GM04503 (cell line): ENCODE measurements around the gene CYP4X1.
"Not testable (repeated sequence)": the region's sequence is repeated elsewhere in the genome, so short reads cannot be mapped to it uniquely, and the experiment has no call there.

Source experiments
- DNase-seq: peaks from one replicate; pipeline ENCODE4 v3.0.0-alpha.2; 2012; ENCODE audit warnings: low read depth

CYP4X1 gene, protein sequence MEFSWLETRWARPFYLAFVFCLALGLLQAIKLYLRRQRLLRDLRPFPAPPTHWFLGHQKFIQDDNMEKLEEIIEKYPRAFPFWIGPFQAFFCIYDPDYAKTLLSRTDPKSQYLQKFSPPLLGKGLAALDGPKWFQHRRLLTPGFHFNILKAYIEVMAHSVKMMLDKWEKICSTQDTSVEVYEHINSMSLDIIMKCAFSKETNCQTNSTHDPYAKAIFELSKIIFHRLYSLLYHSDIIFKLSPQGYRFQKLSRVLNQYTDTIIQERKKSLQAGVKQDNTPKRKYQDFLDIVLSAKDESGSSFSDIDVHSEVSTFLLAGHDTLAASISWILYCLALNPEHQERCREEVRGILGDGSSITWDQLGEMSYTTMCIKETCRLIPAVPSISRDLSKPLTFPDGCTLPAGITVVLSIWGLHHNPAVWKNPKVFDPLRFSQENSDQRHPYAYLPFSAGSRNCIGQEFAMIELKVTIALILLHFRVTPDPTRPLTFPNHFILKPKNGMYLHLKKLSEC

DNA sequence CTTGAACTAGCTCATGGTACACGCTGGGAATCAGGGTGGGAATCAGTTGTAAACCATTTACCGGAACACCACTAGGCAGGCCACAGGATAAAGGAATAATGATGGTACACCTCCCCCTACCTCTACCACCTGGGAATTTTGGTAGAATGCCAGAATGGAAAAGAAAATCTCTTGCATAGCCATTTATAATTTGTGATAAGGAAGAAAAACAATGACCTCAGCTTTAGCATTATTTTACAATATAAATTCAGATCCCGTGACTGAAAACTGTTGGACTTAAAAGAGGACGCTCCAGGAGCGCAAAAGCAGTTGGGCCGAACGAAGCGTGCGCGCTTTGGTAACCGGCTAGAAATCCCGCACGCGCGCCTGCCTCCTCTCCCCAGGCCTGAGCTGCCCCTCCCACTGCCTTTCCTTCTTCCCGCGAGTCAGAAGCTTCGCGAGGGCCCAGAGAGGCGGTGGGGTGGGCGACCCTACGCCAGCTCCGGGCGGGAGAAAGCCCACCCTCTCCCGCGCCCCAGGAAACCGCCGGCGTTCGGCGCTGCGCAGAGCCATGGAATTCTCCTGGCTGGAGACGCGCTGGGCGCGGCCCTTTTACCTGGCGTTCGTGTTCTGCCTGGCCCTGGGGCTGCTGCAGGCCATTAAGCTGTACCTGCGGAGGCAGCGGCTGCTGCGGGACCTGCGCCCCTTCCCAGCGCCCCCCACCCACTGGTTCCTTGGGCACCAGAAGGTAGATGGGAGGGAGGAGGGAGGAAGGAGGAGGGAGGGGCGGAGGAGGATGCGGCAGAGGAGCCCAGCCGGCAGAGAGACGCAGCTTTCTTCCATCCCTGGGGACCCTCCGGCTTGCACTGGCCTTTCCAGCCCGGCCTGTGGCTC, at the start of gene CYP4X1:
Gene CYP4X1, plus strand, starts transcription at position 402 of the 873 bp plus-strand sequence. Its CDS starts 149 bp downstream, at position 551.
- DNase-seq: no peak

DNA sequence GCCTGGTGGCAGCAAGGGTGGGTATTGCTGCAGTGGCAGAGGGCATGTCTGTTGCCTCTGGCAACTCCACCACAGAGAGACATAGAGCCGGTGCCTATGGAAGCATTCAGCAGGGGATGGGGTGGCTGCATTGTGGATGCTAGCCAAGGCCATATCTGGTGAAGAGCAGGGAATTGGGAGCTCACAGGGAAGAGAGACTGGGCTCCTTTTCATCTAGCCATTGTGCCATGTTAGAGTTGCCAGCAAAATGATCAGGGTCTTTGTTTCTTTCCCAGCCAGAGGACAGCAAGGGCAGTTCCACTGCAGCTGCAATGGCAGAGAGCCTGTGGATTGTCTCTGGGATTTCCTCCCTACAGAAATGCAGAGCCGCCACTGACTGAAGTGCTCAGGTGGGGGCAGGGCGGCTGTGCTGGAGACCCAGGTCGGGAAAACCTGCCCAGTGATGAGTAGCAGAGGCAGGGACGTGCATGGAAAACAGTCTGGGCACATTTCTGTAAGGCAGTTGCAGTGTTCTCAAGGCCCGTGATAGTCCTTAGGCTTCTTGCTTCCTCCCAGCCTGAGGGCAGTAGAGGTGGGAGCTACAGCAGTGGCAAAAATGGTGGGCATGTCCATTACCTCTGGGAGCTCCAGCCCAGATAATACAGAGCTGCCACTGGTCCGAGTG, 40.2 kb upstream of the CYP4X1 start:
- DNase-seq: no peak

DNA sequence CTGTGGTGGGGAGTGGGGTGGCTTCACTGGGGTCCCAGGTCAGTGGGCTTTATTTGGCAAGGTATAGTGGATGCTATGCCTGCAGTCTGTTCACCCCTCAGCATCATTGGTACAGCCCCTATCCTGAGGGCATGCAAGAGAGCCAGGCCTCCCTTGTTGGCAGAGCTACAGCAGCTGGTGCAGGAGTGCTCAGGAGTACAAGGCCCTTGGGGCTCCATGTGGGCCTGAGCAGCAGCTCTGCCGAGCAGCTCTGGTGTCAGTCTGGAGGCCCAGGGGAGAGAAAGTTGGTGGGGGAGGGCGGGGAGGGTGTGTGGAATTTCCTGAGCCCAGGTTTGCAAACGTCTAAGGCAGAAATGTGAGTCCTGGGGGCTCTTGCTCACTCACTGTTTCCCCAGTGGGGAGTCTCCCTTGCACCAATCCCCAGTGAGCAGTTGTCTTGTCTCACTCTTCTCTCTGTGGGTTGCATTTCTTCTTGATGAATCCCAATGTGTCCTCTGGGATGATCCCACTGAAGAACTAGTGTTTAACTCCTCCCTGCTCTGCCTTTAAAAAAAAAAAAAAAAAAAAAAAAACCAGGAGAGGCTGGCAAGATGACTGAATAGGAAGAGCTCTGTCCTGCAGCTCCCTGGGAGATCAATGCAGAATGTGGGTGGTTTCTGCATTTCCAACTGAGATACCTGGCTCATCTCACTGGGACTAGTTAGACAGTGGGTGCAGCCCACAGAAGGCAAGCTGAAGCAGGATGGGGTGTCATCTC, 39.5 kb upstream of the CYP4X1 start:
- DNase-seq: no peak

DNA sequence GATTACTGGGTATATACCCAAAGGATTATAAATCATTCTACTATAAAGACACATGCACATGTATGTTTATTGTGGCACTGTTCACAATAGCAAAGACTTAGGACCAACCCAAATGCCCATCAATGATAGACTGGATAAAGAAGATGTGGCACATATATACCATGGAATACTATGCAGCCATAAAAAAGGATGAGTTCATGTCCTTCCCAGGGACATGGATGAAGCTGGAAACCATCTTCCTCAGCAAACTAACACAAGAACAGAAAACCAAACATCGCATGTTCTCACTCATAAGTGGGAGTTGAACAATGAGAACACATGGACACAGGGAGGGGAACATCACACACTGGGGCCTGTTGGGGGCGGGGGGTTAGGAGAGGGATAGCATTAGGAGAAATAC, 32.9 kb upstream of the CYP4X1 start:
- not testable (repeated sequence) for DNase-seq

DNA sequence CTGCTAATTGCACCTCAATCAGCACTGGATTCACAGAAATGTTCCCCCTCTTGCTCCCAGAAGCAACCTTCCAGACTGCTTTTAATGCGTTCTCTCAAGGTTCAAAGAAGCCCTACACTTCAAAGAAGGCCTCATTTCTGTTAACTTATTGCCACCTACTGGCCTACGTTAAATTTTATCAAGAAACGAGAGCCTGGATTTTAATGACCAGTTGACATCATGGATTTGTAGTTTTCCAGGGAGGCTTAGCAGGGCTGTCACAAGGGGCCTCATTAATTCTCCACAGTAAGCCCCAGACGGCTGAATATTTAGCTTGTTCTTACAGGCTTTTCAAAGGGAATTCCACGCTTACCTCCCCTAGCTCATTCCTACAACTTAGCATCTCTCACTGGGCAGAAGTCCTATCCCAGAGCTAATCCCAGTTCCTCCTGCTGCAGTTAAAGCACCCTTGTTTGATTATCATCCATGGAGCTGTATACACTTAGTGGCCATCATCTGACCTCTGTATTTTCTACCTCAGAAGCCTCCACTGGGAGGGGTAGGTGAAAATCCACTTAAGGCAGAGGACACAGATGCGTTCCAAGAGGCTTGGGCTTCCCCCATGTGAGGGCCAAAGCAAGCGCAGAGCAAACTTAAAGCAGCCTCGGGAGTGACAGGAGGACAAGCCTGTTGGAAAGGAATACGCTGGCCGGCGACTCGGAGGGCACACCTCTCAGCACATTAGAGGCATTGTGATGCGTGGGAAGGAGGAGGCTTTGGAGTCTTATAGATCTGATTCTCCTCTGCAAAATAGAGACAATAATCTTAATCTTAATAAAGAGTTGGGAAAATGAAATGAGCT, 32.2 kb upstream of the CYP4X1 start:
- DNase-seq: no peak

DNA sequence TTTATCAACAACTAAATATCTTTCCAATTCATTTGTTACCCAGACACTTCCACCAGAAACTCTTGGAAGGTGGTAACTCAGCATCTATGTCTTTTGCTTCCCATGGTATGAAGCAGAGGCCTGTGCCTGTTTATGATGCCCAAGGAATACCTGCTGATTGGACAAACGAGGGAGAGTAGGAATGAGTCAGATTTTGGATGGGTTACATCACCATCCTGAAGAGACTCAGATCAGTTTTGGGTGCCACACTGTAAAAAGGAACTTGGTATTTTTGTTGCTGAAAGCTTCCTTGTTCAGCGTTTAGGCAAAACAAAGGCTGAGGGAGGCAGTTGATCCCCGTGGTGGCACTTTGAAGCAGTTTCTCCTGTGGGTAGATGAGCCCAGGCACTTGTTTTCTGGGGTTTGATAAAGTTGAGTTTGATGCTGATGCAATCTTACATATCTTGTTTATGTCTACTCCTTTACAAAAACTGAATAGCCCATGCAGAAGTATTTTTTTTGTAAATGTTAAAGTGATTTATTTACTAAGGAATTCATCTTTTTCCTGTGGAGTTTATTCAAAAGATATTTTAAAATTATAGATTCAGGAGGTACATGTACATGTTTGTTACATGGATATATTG, 26.7 kb upstream of the CYP4X1 start:
- no peak for DNase-seq

DNA sequence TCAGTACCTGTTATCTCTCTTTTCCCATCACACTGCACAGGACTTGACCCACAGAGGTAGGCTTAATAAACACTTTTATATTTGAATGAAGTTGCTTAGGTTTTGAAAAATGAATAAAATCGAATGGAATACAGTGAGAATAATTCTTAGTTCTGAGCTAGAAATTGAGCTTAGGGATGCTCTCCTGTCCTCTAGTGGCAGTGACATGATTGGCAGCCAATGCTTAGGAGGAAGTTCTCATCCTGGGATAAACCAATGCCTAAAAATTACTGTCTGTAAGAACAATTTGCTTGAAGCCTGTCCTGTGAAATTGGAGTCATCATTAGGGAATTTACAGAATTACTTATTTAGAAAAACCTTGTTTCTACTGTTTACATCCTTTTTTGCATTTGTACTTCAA, 21.3 kb upstream of the CYP4X1 start:
- no peak for DNase-seq

DNA sequence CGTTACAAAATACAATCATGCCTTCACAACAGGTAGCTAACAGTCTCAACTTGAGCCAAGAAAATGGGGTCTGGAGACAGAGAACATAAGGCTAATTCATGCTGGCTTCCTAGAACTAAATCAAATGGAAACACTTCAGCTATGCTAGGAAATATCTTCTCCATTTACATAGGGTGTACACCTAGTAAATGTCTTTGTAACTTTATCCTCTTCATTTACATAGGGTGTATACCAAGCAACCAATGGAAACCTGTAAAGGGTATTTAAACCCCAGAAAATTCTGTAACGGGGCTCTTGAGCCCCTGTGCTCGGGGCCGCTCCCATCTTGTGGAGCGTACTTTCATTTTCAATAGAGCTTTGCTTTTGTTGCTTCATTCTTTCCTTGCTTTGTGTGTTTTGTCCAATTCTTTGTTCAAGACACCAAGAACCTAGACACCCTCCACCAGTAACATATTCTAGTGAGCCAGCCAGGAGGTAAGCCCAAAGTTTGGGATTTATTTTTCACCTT, 19.5 kb upstream of the CYP4X1 start:
- DNase-seq: no peak

DNA sequence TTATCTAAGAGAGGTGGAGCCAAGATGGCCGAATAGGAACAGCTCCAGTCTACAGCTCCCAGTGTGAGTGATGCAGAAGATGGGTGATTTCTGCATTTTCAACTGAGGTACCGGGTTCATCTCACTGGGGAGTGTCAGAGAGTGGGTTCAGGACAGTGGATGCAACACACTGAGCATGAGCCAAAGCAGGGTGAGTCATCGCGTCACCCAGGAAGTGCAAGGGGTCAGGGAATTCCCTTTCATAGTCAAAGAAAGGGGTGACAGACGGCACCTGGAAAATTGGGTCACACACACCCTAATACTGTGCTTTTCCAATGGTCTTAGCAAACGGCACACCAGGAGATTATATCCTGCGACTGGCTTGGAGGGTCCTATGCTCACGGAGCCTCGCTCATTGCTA, 17.0 kb upstream of the CYP4X1 start:
- not testable (repeated sequence) for DNase-seq

DNA sequence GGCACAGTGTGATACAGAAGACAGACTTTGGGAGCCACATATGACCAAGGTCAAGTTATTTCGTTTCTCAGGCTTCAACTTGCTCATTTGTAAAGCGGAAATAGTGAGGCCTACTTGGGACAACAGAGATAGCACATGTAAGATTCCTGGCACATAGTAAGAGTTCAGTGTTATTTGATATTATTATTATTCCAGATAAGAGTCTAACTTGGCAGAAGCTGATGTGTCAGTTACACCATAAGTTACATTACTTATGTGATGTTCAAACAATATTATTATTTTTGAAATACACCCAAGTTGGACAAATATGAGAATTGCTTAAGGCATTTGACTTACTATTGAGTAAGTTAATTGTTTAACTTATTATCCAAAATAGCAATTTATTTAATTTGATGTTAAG, 10.2 kb upstream of the CYP4X1 start:
- no peak for DNase-seq

DNA sequence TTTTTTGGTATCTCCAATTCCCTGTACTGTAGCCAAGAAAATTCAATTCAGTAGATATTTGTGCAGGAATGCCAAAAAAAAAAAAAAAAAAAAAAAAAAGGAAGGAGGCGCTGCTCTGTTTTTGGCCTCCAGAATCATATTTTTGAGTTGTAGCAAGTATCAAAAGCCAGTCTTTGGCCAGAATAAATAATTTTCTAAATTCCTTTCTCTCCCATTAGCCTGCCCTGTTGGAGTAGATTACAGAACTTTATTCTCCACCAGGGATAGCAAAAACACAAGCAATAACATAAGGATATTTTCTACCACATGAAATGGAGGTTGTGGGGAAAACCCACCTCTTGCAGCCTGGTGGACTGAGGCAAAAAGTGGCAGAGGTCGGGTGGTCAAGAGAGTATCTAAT, 2.4 kb upstream of the CYP4X1 start:
- no peak for DNase-seq

DNA sequence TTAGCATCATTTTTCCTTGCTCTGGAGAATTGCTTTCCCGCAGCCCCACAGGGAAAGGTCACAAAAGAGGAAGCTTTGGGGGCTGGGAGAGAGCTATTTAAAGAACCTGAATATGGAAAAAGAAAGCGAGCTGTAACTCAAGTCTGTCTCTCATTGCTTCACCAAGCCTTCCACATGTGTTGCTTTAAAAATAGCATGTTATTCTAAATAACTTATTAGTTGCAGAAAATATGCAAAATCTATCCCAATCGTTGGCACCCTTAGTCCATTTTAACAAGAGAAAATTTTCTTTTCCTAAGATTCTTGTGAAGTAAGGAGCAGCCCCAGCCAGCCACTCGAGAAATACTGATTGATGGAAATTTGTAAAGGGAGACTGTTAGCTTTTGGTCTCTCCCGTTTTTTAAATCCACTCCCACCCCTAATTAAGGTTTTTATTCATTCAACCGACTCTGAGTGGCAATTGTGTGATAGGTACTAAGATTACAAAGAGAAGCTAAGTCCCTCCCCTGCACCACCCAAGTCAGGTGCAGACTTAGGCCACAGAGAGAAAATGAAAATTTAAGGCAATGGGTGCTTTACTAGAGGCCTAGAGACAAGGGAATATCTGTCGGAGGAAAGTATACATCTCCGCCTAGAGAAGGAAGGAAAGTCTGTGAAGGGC, 802 bp downstream of the CYP4X1 start:
- DNase-seq: no peak

DNA sequence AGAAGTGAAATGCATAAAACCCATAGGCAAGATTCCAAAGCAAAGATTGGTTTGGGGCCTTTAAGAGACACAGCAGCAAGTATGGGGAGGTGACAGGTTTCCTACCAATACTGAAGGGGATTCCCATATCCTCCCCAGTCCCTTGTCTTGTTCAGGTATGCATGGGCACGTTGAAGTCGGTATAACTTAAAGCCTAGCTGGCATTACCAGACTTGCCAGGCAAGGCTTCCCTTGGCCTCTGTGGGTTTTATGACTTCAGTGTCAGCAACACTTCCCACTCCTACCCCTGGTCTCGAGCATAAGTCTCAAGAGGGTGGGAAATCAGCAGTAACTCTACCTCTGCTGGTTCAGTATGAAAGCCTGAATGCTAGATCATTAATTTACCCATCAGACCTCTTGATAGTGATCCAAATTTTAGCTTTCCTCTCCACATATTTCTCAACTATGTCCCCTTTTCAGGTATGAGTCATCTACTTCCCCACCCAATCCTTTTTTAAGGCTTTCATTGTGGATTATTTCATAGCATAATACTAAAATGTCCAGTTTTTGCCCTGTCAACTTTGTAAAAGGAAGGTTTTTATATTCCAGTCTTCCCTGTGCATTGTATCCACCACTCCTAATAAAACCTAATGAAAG, 6.8 kb downstream of the CYP4X1 start:
- DNase-seq: no peak

DNA sequence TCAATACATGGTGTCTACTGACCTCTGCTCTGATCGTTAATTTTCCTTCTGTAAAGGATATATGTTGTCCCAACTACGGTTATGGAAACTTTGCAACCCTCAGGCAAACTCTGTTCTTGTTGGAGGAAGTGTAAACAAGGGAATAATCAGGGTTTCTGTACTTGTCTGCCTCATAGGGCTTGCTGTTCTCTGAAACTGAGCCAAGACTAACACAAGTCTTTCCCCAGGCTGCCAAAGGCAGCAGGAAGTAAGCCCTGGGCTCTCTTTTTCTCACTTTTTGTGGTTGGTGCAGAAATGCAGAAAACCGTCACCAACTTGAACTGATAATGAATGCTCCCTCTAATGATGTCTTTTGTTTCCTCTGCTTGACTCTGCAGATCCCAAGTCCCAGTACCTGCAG, 7.6 kb downstream of the CYP4X1 start:
- no peak for DNase-seq

DNA sequence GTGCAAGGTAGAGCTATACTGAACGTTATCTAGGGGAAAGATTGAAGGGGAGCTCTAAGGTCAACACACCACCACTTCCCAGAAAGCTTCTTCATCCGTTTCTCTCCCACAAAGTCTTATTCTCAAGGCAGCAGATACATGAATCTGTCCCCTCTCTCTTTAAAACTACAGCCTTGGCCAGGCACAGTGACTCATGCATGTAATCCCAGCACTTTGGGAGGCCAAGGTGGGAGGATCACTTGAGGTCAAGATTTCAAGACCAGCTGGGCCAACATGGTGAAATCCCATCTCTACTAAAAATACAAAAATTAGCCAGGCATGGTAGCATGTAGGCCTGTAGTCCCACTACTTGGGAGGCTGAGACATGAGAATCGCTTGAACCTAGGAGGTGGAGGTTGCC, 8.1 kb downstream of the CYP4X1 start:
- DNase-seq: no peak

DNA sequence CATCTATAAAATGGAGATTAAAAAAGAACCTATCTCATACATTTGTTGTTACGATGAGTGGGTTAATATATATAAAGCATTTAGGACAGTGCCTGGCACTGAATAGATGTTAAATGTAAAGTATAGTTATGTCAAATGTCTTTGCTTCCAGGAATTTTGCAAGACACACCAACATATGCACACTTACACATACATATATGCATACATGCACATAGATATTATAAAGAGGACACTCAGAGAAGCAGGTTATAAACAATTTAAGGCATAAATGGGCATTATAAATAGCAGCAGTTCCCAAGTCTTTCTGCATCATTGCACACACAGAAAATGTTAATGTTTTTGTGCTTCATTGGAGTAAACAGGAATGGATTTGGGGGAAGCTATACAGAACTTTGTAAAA, 13.3 kb downstream of the CYP4X1 start:
- DNase-seq: no peak

DNA sequence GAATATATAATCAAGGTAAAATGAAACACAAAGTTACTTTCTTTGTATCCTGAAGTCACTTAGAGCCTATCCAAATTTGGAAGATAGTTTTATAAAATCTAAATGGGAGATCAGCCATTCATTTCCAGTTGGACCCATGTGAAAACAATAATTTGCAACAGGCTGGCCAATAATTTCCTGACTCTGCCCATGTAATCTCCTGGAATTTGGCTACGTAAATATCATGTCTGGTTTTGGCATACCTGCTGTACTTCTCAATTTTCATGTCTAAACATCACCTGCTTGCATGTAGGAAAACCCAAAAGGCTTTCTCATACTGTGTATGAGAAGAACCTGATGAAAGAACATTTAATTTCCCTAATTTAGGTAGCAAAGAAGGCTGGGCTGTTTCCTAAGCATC, 35.9 kb downstream of the CYP4X1 start:
- no peak for DNase-seq

DNA sequence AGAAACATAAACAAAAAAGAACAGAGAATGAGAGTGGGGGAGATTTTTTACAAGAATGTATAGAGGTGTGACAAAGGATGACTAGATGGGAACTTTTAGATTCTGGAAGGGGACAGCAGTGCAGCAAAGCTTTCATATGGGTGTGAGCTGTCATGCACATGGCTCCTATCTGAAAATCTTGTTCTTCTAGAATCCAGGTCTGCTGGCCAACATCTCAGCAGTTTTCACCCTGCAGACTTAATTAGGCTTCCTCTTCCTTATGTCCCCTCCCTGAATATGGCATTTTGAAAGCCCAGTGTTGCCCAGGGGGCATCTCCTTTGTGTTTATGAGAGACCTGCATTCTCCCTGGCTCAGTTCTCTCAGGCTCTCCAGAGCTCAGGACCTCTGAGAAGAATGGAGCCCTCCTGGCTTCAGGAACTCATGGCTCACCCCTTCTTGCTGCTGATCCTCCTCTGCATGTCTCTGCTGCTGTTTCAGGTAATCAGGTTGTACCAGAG, 43.7 kb downstream of the CYP4X1 start, which contains the start of gene CYP4Z1:
Gene CYP4Z1, plus strand, starts transcription at position 135 of the 498 bp plus-strand sequence. Its CDS starts 260 bp downstream, at position 395.
- DNase-seq: no peak

DNA sequence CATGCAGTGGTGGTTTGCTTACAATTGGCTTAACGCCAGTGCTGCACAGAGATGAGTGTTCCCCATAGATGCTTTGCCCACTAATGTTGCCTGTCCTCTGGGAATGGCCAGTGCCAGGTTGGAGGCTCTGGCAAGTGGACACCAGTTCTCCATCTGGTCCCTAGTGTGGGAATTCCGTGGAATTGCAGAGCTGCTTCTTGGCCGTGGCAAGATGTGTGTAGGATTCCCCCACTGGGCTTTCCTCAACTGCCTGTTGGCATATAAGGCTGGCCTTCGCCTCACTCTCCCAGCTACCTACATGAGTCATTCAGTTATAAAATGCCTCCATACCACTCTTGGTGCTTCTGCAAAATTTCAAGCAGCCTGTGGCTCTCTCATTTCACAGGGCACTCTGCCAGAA, 45.6 kb downstream of the CYP4X1 start:
- DNase-seq: not testable (repeated sequence)
